RWPE2 (cell line): ENCODE data around the gene ARFIP1.
"Not testable (repeated sequence)": the region's sequence is repeated elsewhere in the genome, so short reads cannot be mapped to it uniquely, and the experiment has no call there.

Experiments
- ATAC-seq: fragments of 200-7000 bp; cut with Tn5 transposase; 3 replicates; pipeline ENCODE4 v1.9.1; 2021; ENCODE audit warnings: low read depth
- DNase-seq: peaks from one replicate; pipeline ENCODE4 v3.0.0-alpha.2; 2020; ENCODE audit warnings: low spot score
- H3K27ac ChIP-seq: fragments of 450-650 bp; 2 replicates; pipeline ENCODE4 v1.5.1; 2017; ENCODE audit warnings: mild to moderate bottlenecking; ENCODE audit not compliant: poor library complexity, severe bottlenecking
- H3K27me3 ChIP-seq: fragments of 250-450 bp; sonication (Bioruptor Pico); 2 replicates; pipeline ENCODE4 v1.5.1; 2021; ENCODE audit warnings: mild to moderate bottlenecking, moderate library complexity; ENCODE audit not compliant: insufficient read depth, poor library complexity, severe bottlenecking
- H3K36me3 ChIP-seq: fragments of 250-450 bp; sonication (Bioruptor Pico); 2 replicates; pipeline ENCODE4 v1.5.1; 2020; ENCODE audit warnings: low read depth, mild to moderate bottlenecking, moderate library complexity
- H3K4me1 ChIP-seq: fragments of 250-450 bp; sonication (Bioruptor Pico); 2 replicates; pipeline ENCODE4 v1.5.1; 2021; ENCODE audit warnings: mild to moderate bottlenecking, moderate library complexity; ENCODE audit not compliant: insufficient read depth, poor library complexity, severe bottlenecking
- H3K4me3 ChIP-seq: fragments of 250-450 bp; sonication (Bioruptor Pico); 2 replicates; pipeline ENCODE4 v1.5.1; 2021; ENCODE audit warnings: mild to moderate bottlenecking, moderate library complexity; ENCODE audit not compliant: severe bottlenecking
- H3K9me3 ChIP-seq: fragments of 250-450 bp; sonication (Bioruptor Pico); 2 replicates; pipeline ENCODE4 v1.5.1; 2021; ENCODE audit warnings: mild to moderate bottlenecking, moderate library complexity; ENCODE audit not compliant: severe bottlenecking
- CTCF ChIP-seq: fragments of 450-650 bp; IDR thresholded peaks from one replicate; pipeline ENCODE4 v1.5.1; 2017; ENCODE audit warnings: mild to moderate bottlenecking, moderate library complexity; ENCODE audit not compliant: poor library complexity, severe bottlenecking

The ARFIP1 gene

GRCh38 chr4:152896811-152897210, 117.1 kb downstream of the ARFIP1 start:
- no peak for ATAC-seq
- Histone ChIP-seq H3K27ac (no peak overlapping the region), H3K4me3 (no peak overlapping the region), H3K36me3 (peaks cover 7% of the 10 kb centered on the region; the same call in 1 of the 2 replicates), H3K27me3 (no peaks in the 10 kb centered on the region), H3K9me3 (no peaks in the 10 kb centered on the region), H3K4me1 (no peaks in the 10 kb centered on the region)
- no peak for DNase-seq
- TF ChIP-seq CTCF: no peak

- H3K27ac ChIP-seq, H3K4me1 ChIP-seq, H3K4me3 ChIP-seq: not testable (repeated sequence)
These were observed 118.4 kb downstream of the ARFIP1 start for GRCh38 chr4:152898133-152898532.

GRCh38 chr4:152898606-152899005, 118.9 kb downstream of the ARFIP1 start:
- Histone ChIP-seq H3K4me1 (no peaks in the 10 kb centered on the region), H3K9me3 (no peaks in the 10 kb centered on the region)
- no peak for ATAC-seq

More at GRCh38 chr4:152898133-152898532, 118.4 kb downstream of the ARFIP1 start:
- not testable (repeated sequence) for H3K9me3 ChIP-seq, ATAC-seq, H3K27me3 ChIP-seq, H3K36me3 ChIP-seq, DNase-seq

GRCh38 chr4:152900395-152900794, 120.6 kb downstream of the ARFIP1 start:
- no peak overlapping the region for H3K27ac ChIP-seq
- DNase-seq (no peak), ATAC-seq (no peak)
- no peaks in the 10 kb centered on the region for H3K27me3 ChIP-seq
- H3K4me3 ChIP-seq: no peak overlapping the region
- H3K9me3 ChIP-seq: no peaks in the 10 kb centered on the region
- H3K36me3 ChIP-seq: no peaks in the 10 kb centered on the region; the same call in 1 of the 2 replicates
- no peaks in the 10 kb centered on the region for H3K4me1 ChIP-seq
- TF ChIP-seq CTCF: no peak

More at GRCh38 chr4:152898606-152899005, 118.9 kb downstream of the ARFIP1 start:
- H3K27me3 ChIP-seq: no peaks in the 10 kb centered on the region
- H3K36me3 ChIP-seq: no peaks in the 10 kb centered on the region; the same call in 1 of the 2 replicates
- no peak overlapping the region for H3K27ac ChIP-seq
- DNase-seq: no peak
- TF ChIP-seq CTCF: no peak
- no peak overlapping the region for H3K4me3 ChIP-seq

- Histone ChIP-seq H3K27ac (no peak overlapping the region), H3K4me3 (no peak overlapping the region), H3K4me1 (no peaks in the 10 kb centered on the region), H3K9me3 (no peaks in the 10 kb centered on the region), H3K36me3 (no peaks in the 10 kb centered on the region; the same call in 1 of the 2 replicates), H3K27me3 (no peaks in the 10 kb centered on the region)
- no peak for TF ChIP-seq CTCF
- no peak for ATAC-seq
- DNase-seq: no peak
These were observed 121.5 kb downstream of the ARFIP1 start for GRCh38 chr4:152901205-152901604.
